Prostate gland (tissue), 2 donors: ENCODE results near the gene E2F1. TPM values are rescaled to one million over a fixed set of nuclear protein-coding genes. Genes with fewer than 3 reads are reported as not detected.
"Not testable (repeated sequence)": the region's sequence is repeated elsewhere in the genome, so short reads cannot be mapped to it uniquely, and the experiment has no call there.

Experiments
- DNase-seq: peaks from one replicate; pipeline ENCODE4 v3.0.0-alpha.2; 2019; ENCODE audit warnings: low spot score
- H3K27ac ChIP-seq, 2 donors: fragments of 200-600 bp; sonication (generic); 2 replicates each; pipeline ENCODE4 v1.5.1; 2017 to 2019
- H3K27me3 ChIP-seq: fragments of 200-600 bp; sonication (generic); replicated peaks from 2 replicates; pipeline ENCODE4 v1.5.1; 2019; ENCODE audit not compliant: insufficient read depth
- H3K36me3 ChIP-seq, 2 donors: fragments of 200-600 bp; sonication (generic); 1 replicate in 1 of 2; 2 replicates in 1 of 2; pipeline versions ENCODE4 v1.5.1 to v1.8.1; 2017 to 2019
- H3K4me1 ChIP-seq: fragments of 200-600 bp; sonication (generic); replicated peaks from 2 replicates; pipeline ENCODE4 v1.5.1; 2019
- H3K4me3 ChIP-seq, 2 donors: fragments of 200-600 bp; sonication (generic); 2 replicates each; pipeline ENCODE4 v1.5.1; 2017 to 2019
- H3K9me3 ChIP-seq: fragments of 200-600 bp; sonication (generic); 2 replicates; pipeline ENCODE4 v1.5.1; 2017
- CTCF ChIP-seq, 4 experiments: fragments of 200-600 bp in 2 of 4; fragments of 450-650 bp in 2 of 4; sonication (generic) in 2 of 4; IDR thresholded peaks; 1 replicate in 3 of 4; 2 replicates in 1 of 4; pipeline ENCODE4 v1.5.1; 2016 to 2019; ENCODE audit warnings: antibody characterized with exemption in 4 of 4, mild to moderate bottlenecking in 2 of 4, moderate library complexity in 2 of 4
- POLR2A ChIP-seq: fragments of 450-650 bp; IDR thresholded peaks from one replicate; pipeline ENCODE4 v1.6.1; 2016; ENCODE audit warnings: antibody characterized with exemption, mild to moderate bottlenecking
- POLR2AphosphoS5 ChIP-seq: sonication (generic); formaldehyde crosslinking; IDR thresholded peaks from one replicate; pipeline ENCODE4 v1.6.1; 2017; ENCODE audit warnings: antibody characterized with exemption
- WGBS: methylation state at CpG from one replicate; pipeline ENCODE4 v1.1.5; 2018; 5-methylcytosine and 5-hydroxymethylcytosine counted together
- intact Hi-C: fragments of 100-400 bp; cut with DNase I; formaldehyde crosslinking; loops from one replicate; pipeline ENCODE4 v1.14.2; 2022
- total RNA-seq, 2 donors: library from RNA; depleted of rRNA; stranded (reverse); fragments of >200 nt; gene quantifications; one replicate each; pipeline ENCODE4 v1.1.0, GENCODE V29; 2016

E2F1 gene
- total RNA-seq, 2 donors from 2014 or later = 2.0 to 10.1 TPM

- no peak for TF ChIP-seq CTCF (IDR thresholded peaks at IDR 0.05)
- no peak for TF ChIP-seq POLR2AphosphoS5
- no peak for TF ChIP-seq POLR2A
- intact Hi-C loops = no loop called here
- no peaks in the 10 kb centered on the region for H3K27me3 ChIP-seq
- no peak for DNase-seq
- H3K4me1 ChIP-seq = peaks cover 39% of the 10 kb centered on the region
- 77% methylated on average over 28 of the region's 28 CpGs for WGBS
- no peak overlapping the region for H3K4me3 ChIP-seq
- H3K9me3 ChIP-seq = no peaks in the 10 kb centered on the region
- peaks cover 0 to 7% of the 10 kb centered on the region in 2 donors for H3K36me3 ChIP-seq
- peak overlapping the region; percentile 35 to 87 for H3K27ac ChIP-seq
These were observed 41.7 kb downstream of the E2F1 start for GRCh38 chr20:33644313-33645071.

- no peak for DNase-seq
- no peak for TF ChIP-seq CTCF (IDR thresholded peaks at IDR 0.05)
- no peak for TF ChIP-seq POLR2AphosphoS5
- 89% methylated on average over 13 of the region's 13 CpGs for WGBS
- Histone ChIP-seq H3K9me3 (no peaks in the 10 kb centered on the region), H3K27me3 (no peaks in the 10 kb centered on the region), H3K27ac (no peak overlapping the region), H3K36me3 (peaks cover 6 to 7% of the 10 kb centered on the region in 2 donors), H3K4me3 (no peak overlapping the region), H3K4me1 (peaks cover 9% of the 10 kb centered on the region)
- intact Hi-C loops = no loop called here
These were observed 45.9 kb downstream of the E2F1 start for GRCh38 chr20:33640287-33640686.

- no peak for TF ChIP-seq CTCF (IDR thresholded peaks at IDR 0.05)
- no peak for TF ChIP-seq POLR2A
- TF ChIP-seq POLR2AphosphoS5 = no peak
- H3K9me3 ChIP-seq = no peaks in the 10 kb centered on the region
- H3K27me3 ChIP-seq = no peaks in the 10 kb centered on the region
- no peak for DNase-seq
- H3K36me3 ChIP-seq = peaks cover 0 to 6% of the 10 kb centered on the region in 2 donors
- 91% methylated on average over 1 of the region's 1 CpG for WGBS
- no peak overlapping the region for H3K4me3 ChIP-seq
- peak overlapping the region in 1 of 2 donors; percentile 38 for H3K27ac ChIP-seq
- no peaks in the 10 kb centered on the region for H3K4me1 ChIP-seq
- intact Hi-C loops = no loop called here
These were observed 49.4 kb downstream of the E2F1 start for GRCh38 chr20:33636776-33637175.

GRCh38 chr20:33635341-33635740, 50.8 kb downstream of the E2F1 start:
- Histone ChIP-seq H3K27ac (no peak overlapping the region), H3K36me3 (peaks cover 3 to 6% of the 10 kb centered on the region in 2 donors), H3K9me3 (no peaks in the 10 kb centered on the region), H3K27me3 (no peaks in the 10 kb centered on the region), H3K4me1 (no peaks in the 10 kb centered on the region), H3K4me3 (no peak overlapping the region)
- 96% methylated on average over 3 of the region's 3 CpGs for WGBS
- intact Hi-C loops = no loop called here
- DNase-seq = no peak
- TF ChIP-seq POLR2AphosphoS5 (no peak), POLR2A (no peak), CTCF (IDR thresholded peaks at IDR 0.05) (no peak)

- H3K4me3 ChIP-seq, H3K27ac ChIP-seq, DNase-seq, H3K9me3 ChIP-seq, intact Hi-C loops, H3K4me1 ChIP-seq, H3K36me3 ChIP-seq, H3K27me3 ChIP-seq: not testable (repeated sequence)
- WGBS = 90% methylated on average over 4 of the region's 4 CpGs
These were observed 54.3 kb downstream of the E2F1 start for GRCh38 chr20:33631910-33632309.
